GM12878 (cell line): ENCODE data around the gene TOP2A.

ENCODE experiments used
- BACH1 ChIP-seq: fragments of 450-650 bp; IDR thresholded peaks from 2 replicates; pipeline ENCODE4 v1.6.1; 2017; ENCODE audit warnings: mild to moderate bottlenecking, borderline replicate concordance
- EZH2 ChIP-seq: IDR thresholded peaks from 2 replicates; pipeline ENCODE4 v1.6.1; 2012; ENCODE audit warnings: low read depth, mild to moderate bottlenecking, control low read depth, inconsistent platforms, low read length, borderline replicate concordance; ENCODE audit not compliant: control insufficient read depth
- FOS ChIP-seq: IDR thresholded peaks from 3 replicates; pipeline ENCODE4 v1.6.1; 2011; ENCODE audit warnings: borderline replicate concordance; ENCODE audit not compliant: insufficient read length; ENCODE audit errors: extremely low read depth
- MEF2B ChIP-seq: fragments of 450-650 bp; IDR thresholded peaks from 2 replicates; pipeline ENCODE4 v1.6.1; 2018; ENCODE audit warnings: mild to moderate bottlenecking, moderate library complexity; ENCODE audit not compliant: partially characterized antibody, poor library complexity, severe bottlenecking
- MXI1 ChIP-seq: fragments of 150-350 bp; IDR thresholded peaks from 2 replicates; pipeline ENCODE4 v1.6.1; 2011; ENCODE audit warnings: low read depth, mild to moderate bottlenecking, inconsistent platforms, low read length, improper control_type of control experiment
- RELA ChIP-seq: fragments of 450-650 bp; IDR thresholded peaks from 2 replicates; pipeline ENCODE4 v1.8.0; 2014; ENCODE audit warnings: borderline replicate concordance; ENCODE audit not compliant: partially characterized antibody
- TCF7 ChIP-seq: IDR thresholded peaks from 2 replicates; pipeline ENCODE4 v1.6.1; 2014; ENCODE audit warnings: antibody characterized with exemption, borderline replicate concordance
- WRNIP1 ChIP-seq: IDR thresholded peaks from 2 replicates; pipeline ENCODE4 v1.6.1; 2011; ENCODE audit warnings: low read depth, low read length, improper control_type of control experiment, borderline replicate concordance
- TF ChIP-seq, protein P1 (sequence below): IDR thresholded peaks from 2 replicates; pipeline ENCODE4 v1.6.1; 2011; ENCODE audit warnings: borderline replicate concordance, low read depth, mild to moderate bottlenecking, moderate library complexity, mixed read lengths, low read length; ENCODE audit not compliant: insufficient read depth; ENCODE audit errors: extremely low read length
- TF ChIP-seq, protein P2 (sequence below), 3 experiments: IDR thresholded peaks in 2 of 3; conservative IDR thresholded peaks in 1 of 3; 2 replicates each; pipeline ENCODE4 v1.5.1; 2011; ENCODE audit warnings: low read depth in 3 of 3, low read length in 3 of 3, mild to moderate bottlenecking in 3 of 3, control low read depth in 2 of 3, moderate library complexity in 2 of 3, inconsistent platforms in 1 of 3, mixed read lengths in 1 of 3; ENCODE audit not compliant: control insufficient read depth in 2 of 3, insufficient read depth in 1 of 3; ENCODE audit errors: extremely low read depth in 1 of 3
- TF ChIP-seq, protein P3 (sequence below): IDR thresholded peaks from 2 replicates; pipeline ENCODE4 v1.6.1; 2012; ENCODE audit warnings: mild to moderate bottlenecking, low read depth, low read length
- TF ChIP-seq, protein P4 (sequence below): fragments of 450-650 bp; IDR thresholded peaks from 2 replicates; pipeline ENCODE4 v1.6.1; 2016; ENCODE audit warnings: mild to moderate bottlenecking

DNA sequence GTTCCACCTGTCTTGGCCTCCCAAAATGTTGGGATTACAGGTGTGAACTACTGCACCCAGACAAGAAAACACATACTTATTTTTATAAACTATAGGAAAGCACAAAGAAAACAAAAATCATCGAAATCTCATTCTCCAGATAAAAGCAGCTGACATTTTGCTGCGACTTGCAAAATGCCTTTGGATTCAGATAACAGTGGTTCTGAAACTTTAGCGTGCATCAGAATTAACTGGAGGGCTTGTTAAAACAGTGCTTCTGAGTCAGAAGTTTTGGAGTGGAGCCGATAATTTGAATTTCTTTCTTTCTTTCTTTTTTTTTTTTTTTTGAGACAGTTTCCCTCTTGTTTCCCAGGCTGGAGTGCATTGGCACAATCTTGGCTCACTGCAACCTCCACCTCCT lies 35.4 kb downstream of the TOP2A start:
- TF ChIP-seq, protein P1, sequence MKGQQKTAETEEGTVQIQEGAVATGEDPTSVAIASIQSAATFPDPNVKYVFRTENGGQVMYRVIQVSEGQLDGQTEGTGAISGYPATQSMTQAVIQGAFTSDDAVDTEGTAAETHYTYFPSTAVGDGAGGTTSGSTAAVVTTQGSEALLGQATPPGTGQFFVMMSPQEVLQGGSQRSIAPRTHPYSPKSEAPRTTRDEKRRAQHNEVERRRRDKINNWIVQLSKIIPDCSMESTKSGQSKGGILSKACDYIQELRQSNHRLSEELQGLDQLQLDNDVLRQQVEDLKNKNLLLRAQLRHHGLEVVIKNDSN, result no peak
- TF ChIP-seq TCF7, result no peak
- no peak for TF ChIP-seq RELA
- TF ChIP-seq WRNIP1, result no peak
- TF ChIP-seq BACH1, result no peak
- TF ChIP-seq MEF2B, result no peak
- TF ChIP-seq, protein P2, sequence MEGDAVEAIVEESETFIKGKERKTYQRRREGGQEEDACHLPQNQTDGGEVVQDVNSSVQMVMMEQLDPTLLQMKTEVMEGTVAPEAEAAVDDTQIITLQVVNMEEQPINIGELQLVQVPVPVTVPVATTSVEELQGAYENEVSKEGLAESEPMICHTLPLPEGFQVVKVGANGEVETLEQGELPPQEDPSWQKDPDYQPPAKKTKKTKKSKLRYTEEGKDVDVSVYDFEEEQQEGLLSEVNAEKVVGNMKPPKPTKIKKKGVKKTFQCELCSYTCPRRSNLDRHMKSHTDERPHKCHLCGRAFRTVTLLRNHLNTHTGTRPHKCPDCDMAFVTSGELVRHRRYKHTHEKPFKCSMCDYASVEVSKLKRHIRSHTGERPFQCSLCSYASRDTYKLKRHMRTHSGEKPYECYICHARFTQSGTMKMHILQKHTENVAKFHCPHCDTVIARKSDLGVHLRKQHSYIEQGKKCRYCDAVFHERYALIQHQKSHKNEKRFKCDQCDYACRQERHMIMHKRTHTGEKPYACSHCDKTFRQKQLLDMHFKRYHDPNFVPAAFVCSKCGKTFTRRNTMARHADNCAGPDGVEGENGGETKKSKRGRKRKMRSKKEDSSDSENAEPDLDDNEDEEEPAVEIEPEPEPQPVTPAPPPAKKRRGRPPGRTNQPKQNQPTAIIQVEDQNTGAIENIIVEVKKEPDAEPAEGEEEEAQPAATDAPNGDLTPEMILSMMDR (IDR thresholded peaks at IDR 0.05 in 2 of 3, conservative IDR thresholded peaks at IDR 0.05 in 1 of 3; ENCODE audit: control insufficient read depth in 2 of 3, extremely low read depth in 1 of 3, insufficient read depth in 1 of 3, low read depth in 3 of 3, low read length in 3 of 3), result no peak
- TF ChIP-seq FOS, result no peak
- TF ChIP-seq, protein P3, sequence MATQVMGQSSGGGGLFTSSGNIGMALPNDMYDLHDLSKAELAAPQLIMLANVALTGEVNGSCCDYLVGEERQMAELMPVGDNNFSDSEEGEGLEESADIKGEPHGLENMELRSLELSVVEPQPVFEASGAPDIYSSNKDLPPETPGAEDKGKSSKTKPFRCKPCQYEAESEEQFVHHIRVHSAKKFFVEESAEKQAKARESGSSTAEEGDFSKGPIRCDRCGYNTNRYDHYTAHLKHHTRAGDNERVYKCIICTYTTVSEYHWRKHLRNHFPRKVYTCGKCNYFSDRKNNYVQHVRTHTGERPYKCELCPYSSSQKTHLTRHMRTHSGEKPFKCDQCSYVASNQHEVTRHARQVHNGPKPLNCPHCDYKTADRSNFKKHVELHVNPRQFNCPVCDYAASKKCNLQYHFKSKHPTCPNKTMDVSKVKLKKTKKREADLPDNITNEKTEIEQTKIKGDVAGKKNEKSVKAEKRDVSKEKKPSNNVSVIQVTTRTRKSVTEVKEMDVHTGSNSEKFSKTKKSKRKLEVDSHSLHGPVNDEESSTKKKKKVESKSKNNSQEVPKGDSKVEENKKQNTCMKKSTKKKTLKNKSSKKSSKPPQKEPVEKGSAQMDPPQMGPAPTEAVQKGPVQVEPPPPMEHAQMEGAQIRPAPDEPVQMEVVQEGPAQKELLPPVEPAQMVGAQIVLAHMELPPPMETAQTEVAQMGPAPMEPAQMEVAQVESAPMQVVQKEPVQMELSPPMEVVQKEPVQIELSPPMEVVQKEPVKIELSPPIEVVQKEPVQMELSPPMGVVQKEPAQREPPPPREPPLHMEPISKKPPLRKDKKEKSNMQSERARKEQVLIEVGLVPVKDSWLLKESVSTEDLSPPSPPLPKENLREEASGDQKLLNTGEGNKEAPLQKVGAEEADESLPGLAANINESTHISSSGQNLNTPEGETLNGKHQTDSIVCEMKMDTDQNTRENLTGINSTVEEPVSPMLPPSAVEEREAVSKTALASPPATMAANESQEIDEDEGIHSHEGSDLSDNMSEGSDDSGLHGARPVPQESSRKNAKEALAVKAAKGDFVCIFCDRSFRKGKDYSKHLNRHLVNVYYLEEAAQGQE, result no peak
- TF ChIP-seq, protein P4, sequence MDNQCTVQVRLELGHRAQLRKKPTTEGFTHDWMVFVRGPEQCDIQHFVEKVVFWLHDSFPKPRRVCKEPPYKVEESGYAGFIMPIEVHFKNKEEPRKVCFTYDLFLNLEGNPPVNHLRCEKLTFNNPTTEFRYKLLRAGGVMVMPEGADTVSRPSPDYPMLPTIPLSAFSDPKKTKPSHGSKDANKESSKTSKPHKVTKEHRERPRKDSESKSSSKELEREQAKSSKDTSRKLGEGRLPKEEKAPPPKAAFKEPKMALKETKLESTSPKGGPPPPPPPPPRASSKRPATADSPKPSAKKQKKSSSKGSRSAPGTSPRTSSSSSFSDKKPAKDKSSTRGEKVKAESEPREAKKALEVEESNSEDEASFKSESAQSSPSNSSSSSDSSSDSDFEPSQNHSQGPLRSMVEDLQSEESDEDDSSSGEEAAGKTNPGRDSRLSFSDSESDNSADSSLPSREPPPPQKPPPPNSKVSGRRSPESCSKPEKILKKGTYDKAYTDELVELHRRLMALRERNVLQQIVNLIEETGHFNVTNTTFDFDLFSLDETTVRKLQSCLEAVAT, result no peak
- TF ChIP-seq EZH2, result no peak
- TF ChIP-seq MXI1, result no peak
